Smooth muscle cell (in vitro differentiated cells): Measurements from ENCODE around the gene SURF1. TPM values are rescaled to one million over a fixed set of nuclear protein-coding genes. Genes with fewer than 3 reads are reported as not detected.

ENCODE experiments used
- DNase-seq: peaks from one replicate; lab custom pipeline; 2025; ENCODE audit not compliant: unreplicated experiment; lab: John Stamatoyannopoulos, UW
- H2AFZ ChIP-seq: fragments of 200-600 bp; sonication (generic); 2 replicates; pipeline ENCODE4 v1.6.0; 2016; ENCODE audit warnings: antibody characterized with exemption, low read depth, mild to moderate bottlenecking
- H3F3A ChIP-seq: fragments of 200-600 bp; sonication (generic); 2 replicates; pipeline ENCODE4 v1.6.0; 2017; ENCODE audit warnings: antibody characterized with exemption, low read depth
- H3K27ac ChIP-seq: fragments of 200-600 bp; sonication (generic); 2 replicates; pipeline ENCODE4 v1.5.1; 2016; ENCODE audit warnings: low read depth, mild to moderate bottlenecking
- H3K27me3 ChIP-seq: fragments of 200-600 bp; sonication (generic); 2 replicates; pipeline ENCODE4 v1.6.1; 2016; ENCODE audit warnings: low read depth, mild to moderate bottlenecking
- H3K36me3 ChIP-seq: fragments of 200-600 bp; sonication (generic); 2 replicates; pipeline ENCODE4 v1.5.1; 2016; ENCODE audit warnings: low read depth
- H3K4me1 ChIP-seq: fragments of 200-600 bp; sonication (generic); 2 replicates; pipeline ENCODE4 v1.5.1; 2016; ENCODE audit warnings: low read depth
- H3K4me2 ChIP-seq: fragments of 200-600 bp; sonication (generic); 2 replicates; pipeline ENCODE4 v1.6.0; 2016; ENCODE audit warnings: mild to moderate bottlenecking
- H3K4me3 ChIP-seq: fragments of 200-600 bp; sonication (generic); 2 replicates; pipeline ENCODE4 v1.5.1; 2016; ENCODE audit warnings: mild to moderate bottlenecking
- H3K79me2 ChIP-seq: fragments of 200-600 bp; sonication (generic); 2 replicates; pipeline ENCODE4 v1.6.0; 2016; ENCODE audit warnings: low read depth, mild to moderate bottlenecking
- H3K9ac ChIP-seq: fragments of 200-600 bp; sonication (generic); 2 replicates; pipeline ENCODE4 v1.6.0; 2016; ENCODE audit warnings: low read depth
- H3K9me3 ChIP-seq: fragments of 200-600 bp; sonication (generic); replicated peaks from 2 replicates; pipeline ENCODE4 v1.5.1; 2016; ENCODE audit warnings: low read depth
- H4K20me1 ChIP-seq: fragments of 200-600 bp; sonication (generic); 2 replicates; pipeline ENCODE4 v1.6.0; 2016; ENCODE audit warnings: low read depth
- CTCF ChIP-seq: fragments of 200-600 bp; sonication (generic); IDR thresholded peaks from 2 replicates; pipeline ENCODE4 v1.5.1; 2017; ENCODE audit warnings: borderline replicate concordance, mild to moderate bottlenecking, antibody characterized with exemption; ENCODE audit not compliant: insufficient read depth, poor library complexity, severe bottlenecking
- WGBS: methylation state at CpG from one replicate; pipeline ENCODE4 v1.1.7; 2016; ENCODE audit warnings: low lambda C conversion rate; 5-methylcytosine and 5-hydroxymethylcytosine counted together
- polyA plus RNA-seq: library from polyadenylated mRNA; unstranded; fragments of >200 nt; fragmentation: Nextera tagmentation; extraction: Ambion mirVana; gene quantifications from 2 replicates; pipeline ENCODE4 v1.2.1, GENCODE V29; 2016
- total RNA-seq: library from RNA; depleted of rRNA; stranded (reverse); fragments of >200 nt; gene quantifications from 2 replicates; pipeline ENCODE4 v1.2.3, GENCODE V29; 2014

Gene SURF1
- total and polyA plus RNA-seq, 2 experiments from 2014 or later = 33.5 to 60.7 TPM

GRCh38 chr9:133369422-133369821 lies 13.1 kb upstream of the SURF1 start:
- Histone ChIP-seq H3K4me2 (no peak overlapping the region), H3K36me3 (peaks cover 13% of the 10 kb centered on the region), H3K27ac (no peak overlapping the region), H2AFZ (no peak overlapping the region), H3K9ac (no peak overlapping the region), H3K4me3 (no peak overlapping the region), H3K27me3 (no peaks in the 10 kb centered on the region), H3K9me3 (no peaks in the 10 kb centered on the region), H3K79me2 (peaks cover 95% of the 10 kb centered on the region), H3K4me1 (peaks cover 12% of the 10 kb centered on the region), H3F3A (peaks cover 36% of the 10 kb centered on the region), H4K20me1 (peaks cover 100% of the 10 kb centered on the region)
- no peak for TF ChIP-seq CTCF
- DNase-seq = no peak
- WGBS = 94% methylated on average over 6 of the region's 6 CpGs

- Histone ChIP-seq H3K4me2 (no peak overlapping the region), H3K36me3 (peaks cover 13% of the 10 kb centered on the region), H2AFZ (no peak overlapping the region), H3K4me1 (peaks cover 7% of the 10 kb centered on the region), H4K20me1 (peaks cover 100% of the 10 kb centered on the region), H3F3A (peaks cover 32% of the 10 kb centered on the region), H3K4me3 (no peak overlapping the region), H3K79me2 (peaks cover 87% of the 10 kb centered on the region), H3K27ac (no peak overlapping the region), H3K9me3 (no peaks in the 10 kb centered on the region), H3K9ac (no peak overlapping the region), H3K27me3 (no peaks in the 10 kb centered on the region)
- 87% methylated on average over 18 of the region's 18 CpGs for WGBS
- DNase-seq = no peak
- TF ChIP-seq CTCF = no peak
These were observed 12.1 kb upstream of the SURF1 start for GRCh38 chr9:133368249-133368881.

DNA sequence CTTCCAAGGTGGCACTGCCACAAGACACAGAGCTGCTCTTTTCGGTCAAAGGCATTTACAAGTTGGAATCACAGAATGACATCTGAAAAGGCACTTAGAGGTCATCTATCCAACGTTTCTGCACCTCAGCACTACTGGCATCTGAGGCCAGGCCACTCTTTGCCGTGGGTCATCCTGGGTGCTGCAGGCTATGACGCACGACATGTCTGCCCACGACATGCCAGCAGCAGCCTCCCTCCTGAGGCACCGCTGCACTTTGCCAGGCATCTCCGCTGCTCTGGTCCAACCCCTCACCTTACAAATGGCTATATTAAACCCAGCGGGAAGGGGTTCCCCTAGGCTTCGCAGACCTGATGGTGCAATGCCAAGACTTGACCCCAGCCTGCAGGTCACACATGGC lies 11.5 kb upstream of the SURF1 start:
- Histone ChIP-seq H2AFZ (no peak overlapping the region), H3K27ac (no peak overlapping the region), H3K4me2 (no peak overlapping the region), H3K36me3 (peaks cover 13% of the 10 kb centered on the region), H3K79me2 (peaks cover 83% of the 10 kb centered on the region), H3K27me3 (no peaks in the 10 kb centered on the region), H3K9me3 (no peaks in the 10 kb centered on the region), H4K20me1 (peaks cover 100% of the 10 kb centered on the region), H3K9ac (no peak overlapping the region), H3K4me3 (no peak overlapping the region), H3K4me1 (peaks cover 7% of the 10 kb centered on the region), H3F3A (peaks cover 35% of the 10 kb centered on the region)
- TF ChIP-seq CTCF = no peak
- WGBS = 96% methylated on average over 10 of the region's 10 CpGs
- no peak for DNase-seq

DNA sequence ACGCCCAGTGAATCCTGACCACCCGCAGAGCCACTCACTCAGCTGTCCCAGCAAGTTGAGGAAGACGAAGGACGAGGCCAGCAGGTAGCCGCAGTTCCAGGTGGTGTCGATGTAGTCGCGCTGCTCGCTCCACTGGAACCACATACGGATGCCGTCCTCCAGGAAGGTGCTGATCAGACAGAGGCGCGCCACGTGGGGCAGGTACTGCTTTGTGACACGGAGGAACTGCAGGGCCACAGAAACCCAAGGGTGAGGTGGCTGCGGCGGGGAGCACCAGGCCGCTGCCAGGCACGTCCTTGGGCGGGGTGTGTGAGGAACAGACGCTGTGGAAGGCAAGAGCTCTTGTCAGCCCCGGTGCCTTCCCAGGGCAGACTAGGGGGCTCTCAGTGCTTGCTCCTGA lies 10.9 kb upstream of the SURF1 start:
- H3K9me3 ChIP-seq = no peaks in the 10 kb centered on the region
- H3K27me3 ChIP-seq = no peaks in the 10 kb centered on the region
- no peak for TF ChIP-seq CTCF
- peaks cover 7% of the 10 kb centered on the region for H3K4me1 ChIP-seq
- no peak overlapping the region for H3K4me3 ChIP-seq
- no peak overlapping the region for H3K27ac ChIP-seq
- 96% methylated on average over 22 of the region's 22 CpGs for WGBS
- DNase-seq = no peak
- H2AFZ ChIP-seq = no peak overlapping the region
- peaks cover 14% of the 10 kb centered on the region for H3K36me3 ChIP-seq
- no peak overlapping the region for H3K9ac ChIP-seq
- peaks cover 35% of the 10 kb centered on the region for H3F3A ChIP-seq
- peaks cover 77% of the 10 kb centered on the region for H3K79me2 ChIP-seq
- no peak overlapping the region for H3K4me2 ChIP-seq
- H4K20me1 ChIP-seq = peaks cover 100% of the 10 kb centered on the region
